ENCODE measurements around the gene GPR18.
"Not testable (repeated sequence)": the region's sequence is repeated elsewhere in the genome, so short reads cannot be mapped to it uniquely, and the experiment has no call there.

Gene GPR18

GRCh38 chr13:99215184-99215830 lies 42.9 kb downstream of the GPR18 start:
- ChIA-PET POLR2A (no interaction called here), CTCF (interaction anchor here (0.8 to 0.9 kb wide), 2 partner anchors 14 to 28 kb away, joined by 3 to 4 read pairs; no protein-coding TSS in a partner anchor)
- no peak overlapping the region for H3K4me3 ChIP-seq (ENCODE audit: low read depth, low read length)
- TF ChIP-seq CTCF (IDR thresholded peaks at IDR 0.05; ENCODE audit: insufficient read depth, low read length, missing control alignments), result no peak
- no peak for DNase-seq (ENCODE audit: low read depth, low spot score)

GRCh38 chr13:99214731-99215130 lies 43.4 kb downstream of the GPR18 start:
- POLR2A ChIA-PET, result no interaction called here
- no peak overlapping the region for H3K4me3 ChIP-seq (ENCODE audit: low read depth, low read length)
- CTCF ChIA-PET, result interaction anchor here (0.8 to 0.9 kb wide), 2 partner anchors 13 to 28 kb away, joined by 3 to 4 read pairs; no protein-coding TSS in a partner anchor
- TF ChIP-seq CTCF (IDR thresholded peaks at IDR 0.05; ENCODE audit: insufficient read depth, low read length, missing control alignments), result no peak
- no peak for DNase-seq (ENCODE audit: low read depth, low spot score)

- no peak overlapping the region for H3K4me3 ChIP-seq (ENCODE audit: low read depth, low read length)
- POLR2A ChIA-PET, result no interaction called here
- CTCF ChIA-PET, result interaction anchor here (1.3 kb wide), 1 partner anchor 13 kb away, joined by 3 read pairs; no protein-coding TSS in a partner anchor
- no peak for TF ChIP-seq CTCF (IDR thresholded peaks at IDR 0.05; ENCODE audit: insufficient read depth, low read length, missing control alignments)
- DNase-seq (ENCODE audit: low read depth, low spot score), result no peak
Observed at GRCh38 chr13:99214232-99214631, 43.9 kb downstream of the GPR18 start.

GRCh38 chr13:99211421-99212035 lies 46.7 kb downstream of the GPR18 start:
- no peak for DNase-seq (ENCODE audit: low read depth, low spot score)
- TF ChIP-seq CTCF (IDR thresholded peaks at IDR 0.05; ENCODE audit: insufficient read depth, low read length, missing control alignments), result no peak
- POLR2A ChIA-PET, result no interaction called here
- CTCF ChIA-PET, result interaction anchor here (0.9 to 2.2 kb wide), 2 partner anchors 10 to 14 kb away, joined by 4 to 6 read pairs; no protein-coding TSS in a partner anchor
- H3K4me3 ChIP-seq (ENCODE audit: low read depth, low read length), result no peak overlapping the region

- DNase-seq (ENCODE audit: low read depth, low spot score); POLR2A ChIA-PET; H3K4me3 ChIP-seq (ENCODE audit: low read depth, low read length): not testable (repeated sequence)
- CTCF ChIA-PET, result interaction anchor here (1.6 to 2.2 kb wide), 2 partner anchors 9 to 59 kb away, joined by 4 to 6 read pairs; no protein-coding TSS in a partner anchor
Observed at GRCh38 chr13:99210627-99211026, 47.6 kb downstream of the GPR18 start.

- ChIA-PET CTCF (interaction anchor here (1.0 to 2.0 kb wide), 4 partner anchors 32 to 228 kb away, joined by 3 to 5 read pairs (median 4); no protein-coding TSS in a partner anchor), POLR2A (no interaction called here)
- no peak overlapping the region for H3K4me3 ChIP-seq (ENCODE audit: low read depth, low read length)
- DNase-seq (ENCODE audit: low read depth, low spot score), result no peak
- no peak for TF ChIP-seq CTCF (IDR thresholded peaks at IDR 0.05; ENCODE audit: insufficient read depth, low read length, missing control alignments)
Observed at GRCh38 chr13:99208845-99209527, 49.2 kb downstream of the GPR18 start.

Data from AG04449 (cell line).